NT2/D1 (cell line): ENCODE measurements around the gene CRAMP1.

ENCODE experiments used
- YY1 ChIP-seq: IDR thresholded peaks from 2 replicates; pipeline ENCODE4 v1.6.1; 2011; ENCODE audit not compliant: insufficient read length, insufficient read depth
- ZNF274 ChIP-seq: IDR thresholded peaks from 2 replicates; pipeline ENCODE4 v1.6.1; 2011; ENCODE audit warnings: mild to moderate bottlenecking, low read depth, low read length

DNA sequence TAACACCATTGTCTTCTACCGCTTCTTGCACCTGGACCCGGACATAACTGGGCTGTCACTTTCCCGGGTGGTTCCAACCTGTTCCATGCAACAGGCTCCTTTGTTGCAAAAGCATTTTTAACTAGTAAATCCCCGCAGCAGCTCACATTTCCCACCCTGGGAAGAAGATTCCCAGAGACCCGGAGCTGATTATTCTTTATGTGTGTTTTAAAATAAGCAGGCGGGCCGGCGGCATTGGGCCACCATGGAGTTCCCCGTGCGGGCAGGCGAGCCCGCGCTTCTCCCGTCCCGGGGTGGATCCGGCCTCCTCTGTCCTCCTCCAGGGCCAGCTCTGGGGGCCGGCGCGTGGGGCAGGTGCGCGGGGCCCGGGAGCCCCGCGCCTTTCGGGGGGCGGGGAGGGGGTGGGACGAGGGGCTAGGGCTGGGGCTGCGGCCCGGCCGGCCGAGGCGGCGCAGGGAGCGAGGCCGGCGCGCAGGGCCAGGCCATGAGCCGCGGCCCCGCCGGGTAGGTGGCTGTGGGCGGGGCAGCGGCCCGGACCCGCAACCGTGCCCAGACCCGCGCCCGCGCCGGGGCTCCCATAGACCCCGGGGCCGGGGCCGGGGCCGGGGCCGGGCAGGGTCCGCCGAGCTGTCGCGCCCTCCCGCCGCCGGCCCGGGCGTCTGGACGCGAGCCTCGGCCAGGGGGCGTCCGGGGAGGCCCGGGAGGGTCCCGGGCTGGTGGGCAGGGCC lies 1.7 kb downstream of the CRAMP1 start:
- TF ChIP-seq YY1 (no peak), ZNF274 (no peak)
